GM18951 (cell line): Measurements from ENCODE around the gene SH3BP4.

Source experiments
- POLR2A ChIP-seq: IDR thresholded peaks from 4 replicates; pipeline ENCODE4 v1.6.1; 2011; ENCODE audit warnings: mild to moderate bottlenecking; ENCODE audit not compliant: insufficient read length, insufficient read depth; ENCODE audit errors: extremely low read depth
- in situ Hi-C: fragments of 300-500 bp; cut with MboI; formaldehyde crosslinking; loops from one replicate; pipeline ENCODE4 v1.12.0; 2022; ENCODE audit warnings: low sequenced_read_pairs, mixed read lengths, inconsistent platforms; ENCODE audit not compliant: unreplicated experiment

The SH3BP4 gene

DNA sequence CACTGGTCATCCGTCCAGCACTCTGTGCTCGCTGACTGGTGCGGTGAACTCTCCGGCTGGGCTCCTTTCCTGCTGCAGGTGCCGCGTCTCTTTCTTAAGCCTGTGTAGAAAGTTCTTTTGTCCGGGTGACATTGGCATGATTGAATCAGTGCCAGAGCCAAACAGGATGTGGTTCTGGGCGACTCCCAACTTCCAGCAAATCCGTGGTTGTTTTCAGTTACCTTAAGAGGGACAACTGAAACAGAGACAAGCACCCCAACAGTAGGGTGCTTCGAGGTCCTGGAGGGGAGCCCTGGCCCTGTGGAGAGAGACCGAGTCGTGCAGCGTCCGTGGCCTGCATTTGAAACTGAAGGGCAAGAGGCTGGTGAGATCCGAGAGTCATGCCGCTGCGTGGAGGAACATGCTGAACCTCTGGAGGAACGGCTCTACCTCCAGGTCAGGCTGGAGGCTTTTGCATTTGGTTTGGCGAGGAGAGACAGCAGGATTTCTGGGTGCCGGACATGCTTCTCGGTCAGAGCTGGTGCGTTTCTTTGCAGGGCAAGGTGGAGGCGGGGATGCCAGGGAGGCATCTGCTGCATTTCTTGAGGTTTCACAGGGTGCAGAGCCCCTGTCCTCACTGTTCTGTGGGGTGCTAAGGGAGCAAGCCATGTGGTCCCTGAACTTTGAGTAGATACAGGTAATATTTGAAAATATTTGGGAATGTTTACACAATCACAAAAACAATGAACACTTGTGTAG is 26.8 kb downstream of the SH3BP4 start:
- TF ChIP-seq POLR2A: no peak
- in situ Hi-C loops: no loop called here

DNA sequence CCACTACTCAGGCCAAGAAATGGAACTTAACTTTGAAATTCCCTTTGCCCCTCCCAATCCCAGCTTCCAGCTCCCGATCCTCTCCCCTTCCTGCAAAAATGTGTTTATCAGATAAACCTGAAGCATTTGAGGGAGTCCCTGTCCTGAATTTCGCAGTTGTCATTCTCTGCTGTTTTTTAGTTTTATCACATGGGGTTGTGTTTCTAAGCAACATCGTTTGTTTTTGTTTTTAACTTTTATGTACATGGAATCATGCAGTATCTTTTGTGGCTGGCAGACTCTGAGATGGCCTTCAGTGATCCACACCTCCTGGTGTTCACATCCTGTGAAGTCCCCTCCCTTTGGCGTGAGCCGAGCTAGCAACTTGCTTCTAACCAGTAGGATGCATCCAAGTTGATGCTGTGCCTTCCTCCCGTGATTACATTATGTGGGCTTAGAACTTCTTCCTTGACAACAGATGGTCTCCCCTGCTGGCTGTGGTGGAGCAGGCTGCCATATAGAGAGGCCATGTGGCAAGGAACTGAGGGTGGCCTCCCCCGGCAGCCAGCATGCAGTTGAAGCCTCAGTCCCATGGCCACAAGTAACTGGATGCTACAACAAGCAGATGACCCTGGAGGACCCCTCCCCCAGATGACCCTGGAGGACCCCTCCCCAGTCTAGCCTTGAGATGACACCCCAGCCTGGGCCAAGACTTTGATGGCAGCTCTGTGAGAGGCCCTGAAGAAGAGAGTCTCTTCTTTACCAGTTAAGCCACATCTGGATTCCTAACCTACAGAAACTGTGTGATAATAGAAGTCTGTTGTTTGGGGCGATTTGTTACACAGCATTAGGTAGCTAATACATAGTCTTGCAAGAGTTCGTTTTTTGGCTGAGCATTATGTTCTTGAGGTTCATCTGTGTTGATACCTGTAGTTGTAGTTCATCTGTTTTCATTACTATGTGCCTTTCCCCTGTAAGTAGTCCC is 27.7 kb downstream of the SH3BP4 start:
- in situ Hi-C loops: no loop called here
- no peak for TF ChIP-seq POLR2A

DNA sequence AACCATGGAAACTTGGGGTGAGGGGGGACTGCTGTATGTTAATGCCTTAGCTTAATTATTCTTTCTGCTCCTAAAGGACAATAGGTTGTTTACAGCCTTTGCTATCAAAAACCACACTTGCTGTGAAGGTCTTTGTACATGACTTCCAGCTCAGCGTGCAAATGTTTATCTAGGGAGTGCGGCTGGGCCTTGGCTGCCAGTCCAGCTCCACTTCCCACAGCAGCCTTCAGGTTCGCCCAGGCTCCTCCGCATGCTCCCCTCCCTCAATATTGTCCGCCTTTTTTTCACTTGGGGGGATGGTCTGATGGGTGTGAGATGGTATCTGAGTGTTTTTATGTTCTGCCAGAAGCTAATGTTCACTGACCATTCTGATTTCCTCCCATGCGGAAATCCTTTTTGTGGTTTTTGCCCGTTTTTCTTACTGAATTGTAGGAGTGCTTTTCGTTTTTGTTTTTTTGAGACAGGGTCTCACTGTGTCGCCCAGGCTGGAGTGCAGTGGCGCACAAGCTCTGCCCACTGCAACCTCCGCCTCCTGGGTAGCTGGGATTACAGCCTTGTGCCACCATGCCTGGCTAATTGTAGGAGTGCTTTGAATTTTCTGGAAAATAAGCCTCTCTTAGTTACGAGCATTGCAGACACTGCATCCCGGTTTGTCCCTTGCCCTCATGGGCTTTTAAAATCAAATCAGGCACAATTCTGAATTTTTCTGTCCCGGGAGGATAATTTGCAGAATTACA is 28.8 kb downstream of the SH3BP4 start:
- no peak for TF ChIP-seq POLR2A
- in situ Hi-C loops: no loop called here

DNA sequence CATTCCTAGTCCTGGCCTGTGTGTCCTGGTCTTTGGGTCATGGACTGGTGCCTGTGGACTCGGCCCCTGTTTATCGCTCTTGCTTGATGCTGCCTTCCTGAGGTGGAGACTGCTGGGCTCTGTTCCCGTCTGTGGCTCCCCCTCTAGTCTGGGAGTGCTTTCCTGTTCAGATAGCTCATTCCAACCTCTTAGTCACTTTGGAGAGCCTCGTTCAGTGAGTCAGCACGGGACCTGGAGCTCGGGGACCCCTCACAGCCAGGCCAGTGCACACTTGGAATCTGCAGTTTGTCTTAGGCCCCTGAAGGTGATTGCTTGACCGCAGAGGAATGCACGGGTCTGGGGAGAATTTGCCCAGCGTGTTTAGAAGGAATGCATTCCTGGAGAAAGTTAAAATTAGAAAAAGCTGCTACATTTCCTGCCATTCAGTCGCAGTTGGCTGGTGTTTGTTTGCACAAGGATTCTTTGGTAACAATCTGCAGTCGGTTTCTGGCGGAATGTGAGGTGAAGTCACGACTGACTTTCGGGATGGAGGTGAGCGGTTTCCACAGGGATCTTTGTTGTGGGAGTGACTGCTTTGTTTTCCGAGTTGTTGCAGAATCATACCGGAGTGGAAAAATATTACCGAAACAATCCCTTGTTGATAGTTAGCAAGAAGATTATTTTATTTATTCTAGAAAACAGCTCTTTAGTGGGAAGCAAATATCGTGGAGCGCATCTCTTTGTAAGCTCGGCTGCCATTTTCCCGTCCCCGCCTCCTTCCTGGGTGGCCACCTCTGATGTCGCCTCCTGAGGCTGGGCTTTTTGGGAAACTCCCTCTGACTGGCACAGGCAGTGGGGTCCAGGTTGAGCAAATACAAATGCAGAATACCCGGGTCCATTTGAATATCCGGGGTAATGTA is 29.6 kb downstream of the SH3BP4 start:
- TF ChIP-seq POLR2A: no peak
- in situ Hi-C loops: no loop called here

DNA sequence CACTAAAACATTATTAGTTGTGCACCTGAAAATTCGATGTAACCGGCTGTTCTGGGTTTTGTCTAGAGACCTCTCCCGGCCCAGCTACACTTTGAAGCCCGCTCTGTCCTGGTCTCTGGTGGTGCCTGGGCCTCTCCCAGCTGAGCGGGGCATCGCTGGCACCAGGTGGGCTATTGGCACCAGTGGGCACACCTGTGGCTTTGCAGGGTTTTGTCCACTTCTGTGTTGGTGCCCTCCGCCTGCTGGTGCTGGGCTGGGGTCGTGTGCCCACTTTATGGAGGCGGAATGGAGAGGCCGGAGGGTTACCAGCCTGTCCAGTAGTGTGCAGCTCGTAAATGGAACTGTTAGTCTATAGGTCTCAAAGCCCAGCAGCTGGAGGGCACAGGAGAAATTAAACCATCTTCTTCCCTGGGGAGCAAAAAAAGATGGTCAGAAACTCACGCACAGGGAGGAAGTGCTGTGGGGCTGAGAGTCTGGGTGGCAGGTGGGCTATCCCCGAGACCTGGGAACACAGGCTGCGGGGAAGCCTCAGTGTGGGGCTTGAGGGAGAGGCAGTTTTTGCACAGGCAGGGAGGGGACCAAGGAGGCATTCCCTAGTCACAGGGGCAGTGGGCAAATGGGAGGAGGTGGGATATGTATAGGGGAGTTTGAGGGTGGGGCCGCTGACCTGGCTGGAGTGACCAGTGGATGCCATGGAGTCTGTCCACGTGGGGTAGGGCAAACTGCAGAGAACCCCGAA is 30.4 kb downstream of the SH3BP4 start:
- no peak for TF ChIP-seq POLR2A
- in situ Hi-C loops: no loop called here

DNA sequence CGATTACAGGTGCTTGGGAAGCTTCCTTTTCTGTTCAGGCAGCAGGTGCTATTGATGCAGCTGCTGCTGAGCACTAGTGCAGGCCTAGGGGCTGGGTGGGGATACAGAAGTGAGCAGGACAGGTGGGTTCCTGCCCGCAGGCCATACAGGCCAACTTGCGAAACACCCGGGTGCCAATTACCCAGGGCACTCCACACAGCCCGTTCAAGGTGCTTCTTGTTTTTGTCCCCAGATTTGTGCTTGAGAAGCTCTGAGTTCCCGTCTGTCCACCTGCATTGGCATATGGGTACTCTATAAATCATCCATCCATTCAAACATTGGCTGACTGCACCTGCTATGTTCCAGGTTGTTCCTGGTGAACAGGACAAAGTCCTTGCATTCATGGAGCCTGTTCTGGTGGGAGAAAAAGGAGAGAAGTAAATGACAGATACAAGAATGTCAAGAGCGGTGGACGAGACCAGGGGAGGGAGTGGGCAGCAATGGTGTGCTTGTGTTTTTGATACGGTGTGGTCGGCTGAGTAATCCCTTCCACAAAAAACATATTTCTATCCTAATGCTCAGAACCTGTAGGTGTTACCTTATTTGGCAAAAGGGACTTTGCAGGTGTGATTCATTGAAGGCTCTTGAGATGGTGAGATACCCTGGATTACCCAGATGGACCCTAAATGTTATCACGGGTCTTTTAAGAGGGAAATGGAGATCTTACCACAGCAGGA is 31.4 kb downstream of the SH3BP4 start:
- in situ Hi-C loops: no loop called here
- TF ChIP-seq POLR2A: no peak

DNA sequence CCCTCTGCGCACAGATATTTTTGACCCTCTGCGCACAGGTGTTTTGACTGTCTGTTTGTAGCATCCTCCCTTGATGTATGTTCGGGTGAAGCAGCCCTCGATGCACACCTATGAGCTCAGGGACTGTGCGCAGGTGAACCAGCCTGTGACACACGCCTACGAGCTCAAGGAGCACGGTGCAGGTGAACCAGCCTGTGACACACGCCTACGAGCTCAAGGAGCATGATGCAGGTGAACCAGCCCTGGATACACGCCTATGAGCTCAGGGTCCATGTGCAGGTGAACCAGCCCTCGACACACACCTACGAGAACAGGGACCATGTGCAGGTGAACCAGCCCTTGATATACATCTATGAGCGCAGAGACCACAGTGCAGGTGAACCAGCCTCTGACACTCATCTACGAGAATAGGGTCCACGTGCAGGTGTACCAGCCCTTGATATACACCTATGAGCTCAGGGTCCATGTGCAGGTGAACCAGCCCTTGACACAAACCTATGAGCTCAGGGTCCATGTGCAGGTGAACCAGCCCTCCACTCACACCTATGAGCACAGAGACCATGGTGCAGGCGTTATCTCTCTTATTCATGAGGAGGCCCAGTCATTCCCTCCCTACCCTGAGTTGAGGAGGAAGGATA is 33.9 kb downstream of the SH3BP4 start:
- TF ChIP-seq POLR2A: no peak
- in situ Hi-C loops: no loop called here

DNA sequence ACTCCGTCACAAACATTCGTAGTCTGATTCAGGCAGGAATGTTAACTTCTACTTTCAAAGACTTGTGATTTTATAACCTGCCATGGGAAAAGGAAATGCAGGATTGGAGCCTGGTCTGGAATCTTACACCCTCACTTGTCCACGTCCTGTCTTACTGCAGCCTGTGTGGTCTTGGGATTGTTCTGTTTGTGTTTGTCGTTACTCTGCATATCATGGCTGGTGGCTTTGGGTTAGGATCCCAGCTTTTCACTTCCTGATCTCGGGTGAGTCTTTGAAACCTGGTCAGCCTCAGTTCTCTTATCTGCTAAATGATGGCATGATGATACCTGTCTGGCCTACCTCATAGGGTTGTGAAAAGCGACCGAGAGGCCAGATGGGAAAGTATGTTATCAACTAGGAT is 34.6 kb downstream of the SH3BP4 start:
- no peak for TF ChIP-seq POLR2A
- in situ Hi-C loops: no loop called here

DNA sequence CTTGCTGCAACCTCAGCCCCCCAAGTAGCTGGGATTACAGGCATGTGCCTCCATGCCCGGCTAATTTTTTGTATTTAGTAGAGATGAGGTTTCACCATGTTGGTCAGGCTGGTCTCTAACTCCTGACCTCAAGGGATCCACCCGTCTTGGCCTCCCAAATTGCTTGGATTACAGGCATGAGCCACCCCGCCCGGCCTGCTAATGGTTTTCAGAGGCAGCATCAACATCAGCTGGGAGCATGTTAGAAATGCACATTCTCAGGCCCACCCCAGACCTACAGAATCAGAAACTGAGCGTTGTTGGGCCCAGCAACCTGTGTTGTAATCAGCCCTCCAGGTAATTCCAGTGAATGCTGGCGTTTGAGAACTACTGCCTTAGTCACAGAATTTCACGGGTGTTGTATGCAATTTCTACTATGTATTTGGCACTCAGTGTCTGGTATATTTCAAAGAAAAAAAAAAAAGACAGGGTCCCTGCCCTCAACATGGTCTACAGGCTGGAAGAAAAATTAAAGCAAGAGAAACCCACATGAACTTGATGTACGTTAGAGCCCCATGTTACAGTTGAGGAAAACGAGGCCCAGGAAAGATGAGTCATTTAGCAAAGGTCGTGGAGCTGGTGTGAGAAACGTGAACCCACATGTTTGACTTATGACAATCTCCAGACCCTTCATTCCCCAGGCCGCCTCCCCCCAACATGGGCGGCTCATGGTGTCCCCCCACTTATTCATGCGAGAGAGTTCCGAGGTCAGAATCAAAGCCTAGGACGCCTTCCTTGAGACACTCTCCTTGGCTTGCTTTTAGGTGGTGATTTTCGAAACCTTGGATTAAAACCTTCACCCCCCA is 35.3 kb downstream of the SH3BP4 start:
- in situ Hi-C loops: no loop called here

DNA sequence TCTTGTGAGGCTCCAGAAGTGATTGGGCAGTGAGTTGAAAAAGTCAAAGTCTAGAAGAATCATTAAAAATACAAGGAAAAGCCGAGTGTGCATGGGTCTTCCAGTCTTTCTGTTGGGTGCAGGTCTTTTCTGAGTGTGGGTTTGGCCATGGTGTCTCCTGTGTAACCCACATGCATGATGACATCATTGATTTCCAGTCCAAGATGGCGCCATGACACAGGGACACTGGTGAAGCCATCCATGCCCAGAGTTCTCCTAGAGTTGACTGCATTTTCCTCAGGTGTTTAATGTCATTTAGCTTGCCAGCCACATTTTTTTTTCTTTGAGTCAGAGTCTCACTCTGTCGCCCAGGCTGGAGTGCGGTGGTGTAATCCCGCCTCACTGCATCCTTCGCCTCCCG is 35.9 kb downstream of the SH3BP4 start:
- in situ Hi-C loops: no loop called here
- no peak for TF ChIP-seq POLR2A

More for the DNA sequence above, 35.3 kb downstream of the SH3BP4 start:
- TF ChIP-seq POLR2A: no peak
